GM13977 (cell line): ENCODE data around the gene REEP6.
A peak's percentile ranks its signal among the peaks of the same experiment; 100 is the strongest.

Experiments used
- DNase-seq: peaks from one replicate; pipeline ENCODE4 v3.0.0; 2012; ENCODE audit warnings: low spot score
- in situ Hi-C: fragments of 300-500 bp; cut with MboI; formaldehyde crosslinking; loops from one replicate; pipeline ENCODE4 v1.12.0; 2022; ENCODE audit warnings: low sequenced_read_pairs, low pct_unique_long_range_greater_than_20kb, mixed read lengths, inconsistent platforms; ENCODE audit not compliant: unreplicated experiment
- TF ChIP-seq, protein P1 (sequence below): IDR thresholded peaks from 2 replicates; pipeline ENCODE4 v1.5.1; 2012; ENCODE audit warnings: mild to moderate bottlenecking, control low read depth; ENCODE audit not compliant: insufficient read depth; ENCODE audit errors: extremely low read depth, missing control alignments

Gene REEP6

DNA sequence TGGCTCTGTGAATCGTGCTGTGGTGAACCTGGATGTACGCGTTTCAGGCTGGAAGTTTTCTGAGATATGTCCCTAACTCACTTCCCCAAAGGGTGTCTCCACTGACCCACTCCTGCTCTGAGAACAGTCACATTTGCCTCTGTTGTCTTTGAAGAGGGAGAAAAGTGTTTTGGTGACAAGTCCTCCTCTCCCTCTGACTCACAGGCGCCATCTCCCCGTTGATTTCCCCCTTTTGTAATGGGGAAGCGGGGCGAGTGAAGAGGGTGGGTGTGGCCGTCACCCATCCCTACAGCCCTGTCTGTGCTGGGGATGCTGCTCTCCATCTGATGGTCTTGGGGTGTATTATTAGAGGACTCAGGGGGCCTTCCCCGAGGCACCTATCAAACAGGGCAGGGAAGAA lies 31.5 kb upstream of the REEP6 start:
- TF ChIP-seq, protein P1, sequence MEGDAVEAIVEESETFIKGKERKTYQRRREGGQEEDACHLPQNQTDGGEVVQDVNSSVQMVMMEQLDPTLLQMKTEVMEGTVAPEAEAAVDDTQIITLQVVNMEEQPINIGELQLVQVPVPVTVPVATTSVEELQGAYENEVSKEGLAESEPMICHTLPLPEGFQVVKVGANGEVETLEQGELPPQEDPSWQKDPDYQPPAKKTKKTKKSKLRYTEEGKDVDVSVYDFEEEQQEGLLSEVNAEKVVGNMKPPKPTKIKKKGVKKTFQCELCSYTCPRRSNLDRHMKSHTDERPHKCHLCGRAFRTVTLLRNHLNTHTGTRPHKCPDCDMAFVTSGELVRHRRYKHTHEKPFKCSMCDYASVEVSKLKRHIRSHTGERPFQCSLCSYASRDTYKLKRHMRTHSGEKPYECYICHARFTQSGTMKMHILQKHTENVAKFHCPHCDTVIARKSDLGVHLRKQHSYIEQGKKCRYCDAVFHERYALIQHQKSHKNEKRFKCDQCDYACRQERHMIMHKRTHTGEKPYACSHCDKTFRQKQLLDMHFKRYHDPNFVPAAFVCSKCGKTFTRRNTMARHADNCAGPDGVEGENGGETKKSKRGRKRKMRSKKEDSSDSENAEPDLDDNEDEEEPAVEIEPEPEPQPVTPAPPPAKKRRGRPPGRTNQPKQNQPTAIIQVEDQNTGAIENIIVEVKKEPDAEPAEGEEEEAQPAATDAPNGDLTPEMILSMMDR, result no peak
- in situ Hi-C loops, result no loop called here

DNA sequence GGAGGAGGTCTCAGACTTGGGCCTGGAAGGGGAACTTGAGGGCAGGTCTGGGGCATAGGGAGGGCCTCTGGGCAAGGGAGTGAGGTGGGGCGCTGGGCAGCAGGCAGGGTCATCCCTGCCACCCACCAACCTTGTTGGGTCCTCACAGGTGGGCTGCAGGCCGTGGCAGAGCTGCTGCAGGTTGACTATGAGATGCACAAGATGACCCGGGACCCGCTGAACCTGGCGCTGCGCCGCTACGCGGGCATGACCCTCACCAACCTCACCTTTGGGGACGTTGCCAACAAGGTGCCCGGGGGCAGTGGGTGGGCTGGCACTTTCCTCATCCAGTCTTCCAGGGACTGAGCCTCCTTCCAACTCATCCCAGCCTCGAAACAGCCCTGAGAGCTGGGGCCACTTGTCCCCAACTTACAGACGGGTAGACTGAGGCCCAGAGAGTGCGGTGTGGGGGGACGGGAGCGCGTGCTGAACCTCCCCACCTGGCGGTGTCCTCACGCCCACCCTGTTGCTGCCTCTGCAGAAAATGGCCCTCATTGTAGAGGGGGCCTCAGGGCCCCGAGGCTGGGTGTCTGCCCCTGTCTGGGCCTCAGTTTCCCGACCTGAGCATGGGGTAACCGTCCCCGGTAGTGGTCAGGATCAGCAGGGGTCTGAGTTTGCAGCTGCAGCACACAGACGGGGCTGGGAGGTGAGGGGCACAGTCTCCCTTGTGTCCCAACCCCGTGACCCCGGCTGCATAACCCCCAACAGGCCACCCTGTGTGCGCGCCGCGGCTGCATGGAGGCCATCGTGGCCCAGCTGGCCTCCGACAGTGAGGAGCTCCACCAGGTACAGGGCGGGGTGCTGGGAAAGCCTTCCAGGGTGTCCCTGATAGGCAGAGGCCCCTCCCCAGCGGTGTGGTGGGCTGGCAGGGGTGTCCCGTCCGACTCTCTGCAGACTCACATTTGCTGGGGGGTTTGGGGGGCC lies 30.7 kb upstream of the REEP6 start:
- in situ Hi-C loops, result no loop called here
- TF ChIP-seq, protein P1, result no peak
- no peak for DNase-seq

More for the DNA sequence above, 31.5 kb upstream of the REEP6 start:
- DNase-seq, result no peak

DNA sequence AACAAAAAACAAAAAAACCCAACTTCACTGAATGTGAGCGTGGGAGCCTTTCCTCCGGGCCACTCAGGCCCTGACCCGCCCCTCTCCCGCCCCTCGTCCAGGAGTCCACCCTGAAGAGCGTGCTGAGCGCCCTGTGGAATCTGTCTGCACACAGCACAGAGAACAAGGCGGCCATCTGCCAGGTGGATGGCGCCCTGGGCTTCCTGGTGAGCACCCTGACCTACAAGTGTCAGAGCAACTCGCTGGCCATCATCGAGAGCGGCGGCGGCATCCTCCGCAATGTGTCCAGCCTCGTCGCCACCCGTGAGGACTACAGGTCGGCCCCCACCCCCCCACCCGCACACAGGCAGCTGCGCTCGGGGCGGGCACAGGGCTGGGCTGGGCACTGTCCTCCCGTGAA lies 29.1 kb upstream of the REEP6 start:
- no peak for DNase-seq
- TF ChIP-seq, protein P1, result no peak
- in situ Hi-C loops, result no loop called here

DNA sequence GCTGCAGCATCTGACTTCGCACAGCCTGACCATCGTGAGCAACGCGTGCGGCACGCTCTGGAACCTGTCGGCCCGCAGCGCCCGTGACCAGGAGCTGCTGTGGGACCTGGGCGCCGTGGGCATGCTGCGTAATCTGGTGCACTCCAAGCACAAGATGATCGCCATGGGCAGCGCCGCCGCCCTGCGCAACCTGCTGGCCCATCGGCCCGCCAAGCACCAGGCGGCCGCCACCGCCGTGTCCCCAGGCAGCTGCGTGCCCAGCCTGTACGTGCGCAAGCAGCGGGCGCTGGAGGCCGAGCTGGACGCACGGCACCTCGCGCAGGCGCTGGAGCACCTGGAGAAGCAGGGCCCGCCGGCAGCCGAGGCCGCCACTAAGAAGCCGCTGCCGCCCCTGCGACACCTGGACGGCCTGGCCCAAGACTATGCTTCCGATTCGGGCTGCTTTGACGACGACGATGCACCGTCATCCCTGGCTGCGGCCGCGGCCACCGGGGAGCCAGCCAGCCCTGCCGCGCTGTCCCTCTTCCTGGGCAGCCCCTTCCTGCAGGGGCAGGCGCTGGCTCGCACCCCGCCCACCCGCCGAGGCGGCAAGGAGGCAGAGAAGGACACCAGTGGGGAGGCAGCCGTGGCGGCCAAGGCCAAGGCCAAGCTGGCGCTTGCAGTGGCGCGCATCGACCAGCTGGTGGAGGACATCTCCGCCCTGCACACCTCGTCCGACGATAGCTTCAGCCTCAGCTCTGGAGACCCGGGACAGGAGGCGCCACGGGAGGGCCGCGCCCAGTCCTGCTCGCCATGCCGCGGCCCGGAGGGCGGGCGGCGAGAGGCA lies 25.6 kb upstream of the REEP6 start:
- in situ Hi-C loops, result no loop called here
- TF ChIP-seq, protein P1, result peak; percentile 50
- peak; percentile 84 for DNase-seq

DNA sequence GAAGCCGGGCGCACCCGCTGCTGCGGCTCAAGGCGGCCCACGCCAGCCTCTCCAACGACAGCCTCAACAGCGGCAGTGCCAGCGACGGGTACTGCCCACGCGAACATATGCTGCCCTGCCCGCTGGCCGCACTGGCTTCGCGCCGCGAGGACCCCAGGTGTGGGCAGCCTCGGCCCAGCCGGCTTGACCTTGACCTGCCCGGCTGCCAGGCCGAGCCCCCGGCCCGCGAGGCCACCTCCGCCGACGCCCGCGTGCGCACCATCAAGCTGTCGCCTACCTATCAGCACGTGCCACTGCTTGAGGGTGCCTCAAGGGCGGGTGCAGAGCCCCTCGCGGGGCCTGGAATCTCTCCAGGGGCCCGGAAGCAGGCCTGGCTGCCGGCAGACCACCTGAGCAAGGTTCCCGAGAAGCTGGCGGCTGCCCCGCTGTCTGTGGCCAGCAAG lies 24.9 kb upstream of the REEP6 start:
- TF ChIP-seq, protein P1, result no peak
- DNase-seq, result no peak

DNA sequence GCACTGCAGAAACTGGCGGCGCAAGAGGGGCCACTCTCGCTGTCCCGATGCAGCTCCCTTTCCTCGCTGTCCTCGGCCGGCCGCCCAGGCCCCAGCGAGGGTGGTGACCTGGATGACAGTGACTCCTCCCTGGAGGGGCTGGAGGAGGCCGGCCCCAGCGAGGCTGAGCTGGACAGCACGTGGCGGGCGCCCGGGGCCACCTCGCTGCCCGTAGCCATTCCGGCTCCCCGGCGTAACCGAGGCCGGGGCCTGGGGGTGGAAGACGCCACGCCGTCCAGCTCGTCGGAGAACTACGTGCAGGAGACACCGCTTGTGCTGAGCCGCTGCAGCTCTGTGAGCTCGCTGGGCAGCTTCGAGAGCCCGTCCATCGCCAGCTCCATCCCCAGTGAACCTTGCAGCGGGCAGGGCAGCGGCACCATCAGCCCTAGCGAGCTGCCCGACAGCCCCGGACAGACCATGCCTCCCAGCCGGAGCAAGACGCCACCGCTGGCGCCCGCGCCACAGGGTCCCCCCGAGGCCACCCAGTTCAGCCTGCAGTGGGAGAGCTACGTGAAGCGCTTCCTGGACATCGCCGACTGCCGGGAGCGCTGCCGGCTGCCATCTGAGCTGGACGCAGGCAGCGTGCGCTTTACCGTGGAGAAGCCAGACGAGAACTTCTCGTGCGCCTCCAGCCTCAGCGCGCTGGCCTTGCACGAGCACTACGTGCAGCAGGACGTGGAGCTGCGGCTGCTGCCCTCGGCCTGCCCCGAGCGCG lies 24.3 kb upstream of the REEP6 start:
- TF ChIP-seq, protein P1, result no peak
- no peak for DNase-seq
- in situ Hi-C loops, result no loop called here

More for the DNA sequence above, 24.9 kb upstream of the REEP6 start:
- in situ Hi-C loops, result no loop called here
